GM12878 (cell line): ENCODE results near the gene MYOM3. TPM values are rescaled to one million over a fixed set of nuclear protein-coding genes. Genes with fewer than 3 reads are reported as not detected.

Source experiments
- ATAC-seq: fragments of 200-7000 bp; cut with Tn5 transposase; 3 replicates; pipeline ENCODE4 v1.9.1; 2020; ENCODE audit warnings: mild to moderate bottlenecking, moderate library complexity
- BruUV-seq: library from RNA; stranded (reverse); fragments of 400-500 nt; replicated peaks from 2 replicates; lab custom pipeline; 2021; lab: Mats Ljungman, UMichigan
- CTCF ChIA-PET: fragments of 300-600 bp; sonication (Branson Sonifier 250); formaldehyde crosslinking; extraction: SDS; loops from one replicate; lab custom pipeline; 2021; ENCODE audit warnings: inconsistent platforms; lab: Yijun Ruan, JAX
- POLR2A ChIA-PET: fragments of 350-600 bp; formaldehyde crosslinking; extraction: SDS; loops from one replicate; lab custom pipeline; 2021; ENCODE audit warnings: inconsistent platforms; lab: Charles Lee
- RAD21 ChIA-PET: fragments of 300-600 bp; sonication (Branson Sonifier 250); formaldehyde crosslinking; loops from one replicate; lab custom pipeline; 2023; ENCODE audit warnings: antibody characterized with exemption; ENCODE audit not compliant: unreplicated experiment; lab: Charles Lee
- SMC1A ChIA-PET: fragments of 300-600 bp; sonication (Branson Sonifier 250); formaldehyde crosslinking; loops from one replicate; lab custom pipeline; 2023; ENCODE audit not compliant: unreplicated experiment, uncharacterized antibody; lab: Charles Lee
- DNase-seq: peaks from one replicate; pipeline ENCODE4 v3.0.0-alpha.2; 2011; ENCODE audit warnings: low read depth, low spot score
- FAIRE-seq: peaks from 3 replicates; lab custom pipeline; 2011; peaks lifted over from hg19 to GRCh38; lab: Jason Lieb, UNC
- H2AFZ ChIP-seq: 2 replicates; pipeline ENCODE4 v1.6.0; 2011; ENCODE audit warnings: low read depth, low read length, control low read depth; ENCODE audit not compliant: control insufficient read depth
- H3K27ac ChIP-seq: 2 replicates; pipeline ENCODE4 v1.5.1; 2011; ENCODE audit warnings: control low read depth; ENCODE audit not compliant: control insufficient read depth, insufficient read depth
- H3K27me3 ChIP-seq, 2 experiments: replicated peaks in 1 of 2; 2 replicates each; pipeline versions ENCODE4 v1.6.0 to v1.6.1; 2011; ENCODE audit warnings: low read length in 1 of 2; ENCODE audit not compliant: control insufficient read depth in 2 of 2, insufficient read depth in 2 of 2
- H3K36me3 ChIP-seq, 2 experiments: 2 replicates each; pipeline ENCODE4 v1.5.1; 2011; ENCODE audit warnings: low read length in 1 of 2; ENCODE audit not compliant: control insufficient read depth in 2 of 2, insufficient read depth in 2 of 2
- H3K4me1 ChIP-seq: 2 replicates; pipeline ENCODE4 v1.6.1; 2011; ENCODE audit warnings: mild to moderate bottlenecking, low read length, moderate library complexity, mixed read lengths; ENCODE audit not compliant: control insufficient read depth, insufficient read depth
- H3K4me2 ChIP-seq: 2 replicates; pipeline ENCODE4 v1.6.0; 2011; ENCODE audit warnings: control low read depth; ENCODE audit not compliant: control insufficient read depth, insufficient read depth
- H3K4me3 ChIP-seq: fragments of 200-600 bp; sonication (generic); 2 replicates; pipeline ENCODE4 v1.5.1; 2016
- H3K79me2 ChIP-seq: 2 replicates; pipeline ENCODE4 v1.6.0; 2011; ENCODE audit warnings: low read length; ENCODE audit not compliant: control insufficient read depth, insufficient read depth
- H3K9ac ChIP-seq: 2 replicates; pipeline ENCODE4 v1.8.0; 2011; ENCODE audit warnings: low read length, control low read depth, mixed read lengths; ENCODE audit not compliant: control insufficient read depth, insufficient read depth
- H3K9me3 ChIP-seq: replicated peaks from 3 replicates; pipeline ENCODE4 v1.5.1; 2011; ENCODE audit warnings: mild to moderate bottlenecking, low read length; ENCODE audit not compliant: control insufficient read depth, insufficient read depth
- H4K20me1 ChIP-seq: 2 replicates; pipeline ENCODE4 v1.6.0; 2011; ENCODE audit not compliant: control insufficient read depth, insufficient read depth
- BHLHE40 ChIP-seq, 2 experiments: fragments of 450-650 bp in 1 of 2; IDR thresholded peaks; 2 replicates each; pipeline ENCODE4 v1.6.1; 2011 to 2017; ENCODE audit warnings: low read depth in 2 of 2, borderline replicate concordance in 1 of 2, improper control_type of control experiment in 1 of 2, low read length in 1 of 2, mild to moderate bottlenecking in 1 of 2
- CREM ChIP-seq: IDR thresholded peaks from 2 replicates; pipeline ENCODE4 v1.6.1; 2014; ENCODE audit warnings: antibody characterized with exemption, low read depth
- IRF3 ChIP-seq: fragments of 450-650 bp; IDR thresholded peaks from 2 replicates; pipeline ENCODE4 v1.6.1; 2014; ENCODE audit warnings: mild to moderate bottlenecking
- IRF4 ChIP-seq: IDR thresholded peaks from 2 replicates; pipeline ENCODE4 v1.6.1; 2011; ENCODE audit warnings: low read depth, low read length
- MYB ChIP-seq: fragments of 150-350 bp; IDR thresholded peaks from 2 replicates; pipeline ENCODE4 v1.6.1; 2014; ENCODE audit warnings: mild to moderate bottlenecking, low read depth, low read length, borderline replicate concordance
- PBX3 ChIP-seq: IDR thresholded peaks from 2 replicates; pipeline ENCODE4 v1.6.1; 2011; ENCODE audit warnings: mild to moderate bottlenecking, low read depth, low read length, moderate library complexity; ENCODE audit not compliant: insufficient replicate concordance
- REST ChIP-seq: IDR thresholded peaks from 2 replicates; pipeline ENCODE4 v1.6.1; 2012; ENCODE audit warnings: mild to moderate bottlenecking, low read depth, low read length
- ZBTB11 ChIP-seq: fragments of 450-650 bp; formaldehyde crosslinking; IDR thresholded peaks from 2 replicates; pipeline ENCODE4 v1.5.0; 2022; ENCODE audit warnings: mild to moderate bottlenecking, missing genetic modification characterization
- ZNF207 ChIP-seq: fragments of 450-650 bp; IDR thresholded peaks from 2 replicates; pipeline ENCODE4 v1.6.1; 2014; ENCODE audit warnings: antibody characterized with exemption, mild to moderate bottlenecking, borderline replicate concordance
- ZNF217 ChIP-seq: fragments of 450-650 bp; IDR thresholded peaks from 2 replicates; pipeline ENCODE4 v1.6.1; 2017; ENCODE audit warnings: antibody characterized with exemption, mild to moderate bottlenecking
- WGBS: methylation state at CpG from one replicate; pipeline ENCODE4 v1.1.6; 2016; ENCODE audit warnings: low lambda C conversion rate; ENCODE audit not compliant: insufficient replicate concordance, insufficient coverage; ENCODE audit errors: missing lambda C conversion rate; 5-methylcytosine and 5-hydroxymethylcytosine counted together
- in situ Hi-C: fragments of 300-500 bp; cut with MboI; formaldehyde crosslinking; loops from 9 replicates; pipeline ENCODE4 v1.14.3; 2018; ENCODE audit warnings: mixed read lengths
- intact Hi-C: fragments of 100-400 bp; cut with micrococcal nuclease; formaldehyde crosslinking; loops from one replicate; pipeline ENCODE4 v1.14.2; 2022; ENCODE audit not compliant: unreplicated experiment
- polyA plus RNA-seq, 11 experiments: library from polyadenylated mRNA; depleted of rRNA in 4 of 11; unstranded in 6 of 11; stranded (reverse) in 5 of 11; fragments of >200 nt; fragmentation: Nextera tagmentation in 4 of 11; fragmentation: Illumina TruSeq in 1 of 11; extraction: Ambion mirVana in 4 of 11; extraction: Trizol in 1 of 11; gene quantifications; 1 replicate in 1 of 11; 2 replicates in 10 of 11; pipeline versions ENCODE4 v1.2.1 to v1.2.3, GENCODE V29; 2011 to 2016; ENCODE audit warnings: inconsistent platforms in 2 of 11, missing spikeins in 2 of 11, low read depth in 1 of 11
- total RNA-seq, 4 experiments: library from RNA; depleted of rRNA in 3 of 4; stranded (reverse); fragments of >200 nt in 3 of 4; fragmentation: Illumina TruSeq in 1 of 4; extraction: Trizol in 1 of 4; gene quantifications; 2 replicates each; pipeline versions ENCODE4 v1.2.1 to v1.2.3, GENCODE V29; 2013 to 2021

MYOM3 gene
- total and polyA plus RNA-seq, 10 of the 15 experiments (the other 5 are each of a cell fraction or from before 2014, with no cell fraction given), result 0.06 TPM; not detected in 9

GRCh38 chr1:24069817-24070216, 42.1 kb downstream of the MYOM3 start (continued):
- TF ChIP-seq ZBTB11 (CRISPR knock-in tag), result no peak
- TF ChIP-seq ZNF207, result no peak
- TF ChIP-seq IRF3, result no peak
- TF ChIP-seq CREM, result no peak
- TF ChIP-seq BHLHE40 (IDR thresholded peaks at IDR 0.05; ENCODE audit: borderline replicate concordance in 1 of 2, low read depth in 2 of 2, low read length in 1 of 2), result no peak

GRCh38 chr1:24067978-24068377, 44.0 kb downstream of the MYOM3 start:
- H3K9ac ChIP-seq, result no peak overlapping the region
- ChIA-PET RAD21 (no interaction called here), SMC1A (no interaction called here), POLR2A (no interaction called here), CTCF (interaction anchor here (3.0 kb wide), 1 partner anchor 324 kb away, joined by 15 read pairs; no protein-coding TSS in a partner anchor)
- no peak overlapping the region for H3K4me3 ChIP-seq
- no peak for ATAC-seq
- H3K27ac ChIP-seq, result no peak overlapping the region
- BruUV-seq, result no TSS peak
- H4K20me1 ChIP-seq, result no peaks in the 10 kb centered on the region
- H3K79me2 ChIP-seq, result no peaks in the 10 kb centered on the region
- intact Hi-C loops, result no loop called here
- no peak for DNase-seq
- in situ Hi-C loops, result no loop called here
- no peaks in the 10 kb centered on the region for H3K36me3 ChIP-seq
- no peaks in the 10 kb centered on the region for H3K4me1 ChIP-seq
- H2AFZ ChIP-seq, result no peak overlapping the region
- H3K4me2 ChIP-seq, result no peak overlapping the region
- no peak for FAIRE-seq
- no peaks in the 10 kb centered on the region for H3K9me3 ChIP-seq
- H3K27me3 ChIP-seq, result peaks cover 0 to 6% of the 10 kb centered on the region in 2 experiments; a peak in 2 of 4 replicates
- 40% methylated on average over 7 of the region's 12 CpGs for WGBS
- TF ChIP-seq IRF4 (no peak), ZNF217 (no peak), MYB (no peak), REST (no peak), PBX3 (no peak)
